A204.1 (cell line): ENCODE data around the gene CARD11.

Source experiments
- FAIRE-seq: peaks from 2 replicates; lab custom pipeline; 2012; peaks lifted over from hg19 to GRCh38; lab: Jason Lieb, UNC

The CARD11 gene

DNA sequence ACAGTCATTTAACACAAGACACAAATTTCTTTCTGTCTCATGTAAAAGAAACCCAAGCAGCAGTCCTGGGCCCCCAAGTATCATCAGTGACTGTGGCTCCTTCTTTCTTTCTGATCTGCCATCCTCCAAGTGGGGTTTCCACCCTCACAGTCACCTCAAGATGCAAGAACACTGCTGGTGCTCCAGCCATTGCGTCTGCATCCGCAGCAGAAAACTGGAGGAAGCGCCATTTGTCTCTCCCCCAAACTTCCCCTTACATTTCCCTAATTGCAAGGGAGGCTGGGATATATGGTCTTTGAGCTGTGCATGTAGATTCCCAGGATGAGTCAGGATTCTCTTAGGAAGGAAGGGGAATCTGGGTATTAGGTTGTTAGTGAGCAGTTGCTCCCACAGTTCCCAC is 138.6 kb downstream of the CARD11 start:
- no peak for FAIRE-seq

- FAIRE-seq: no peak
Observed at GRCh38 chr7:2904202-2904601, 139.5 kb downstream of the CARD11 start.

DNA sequence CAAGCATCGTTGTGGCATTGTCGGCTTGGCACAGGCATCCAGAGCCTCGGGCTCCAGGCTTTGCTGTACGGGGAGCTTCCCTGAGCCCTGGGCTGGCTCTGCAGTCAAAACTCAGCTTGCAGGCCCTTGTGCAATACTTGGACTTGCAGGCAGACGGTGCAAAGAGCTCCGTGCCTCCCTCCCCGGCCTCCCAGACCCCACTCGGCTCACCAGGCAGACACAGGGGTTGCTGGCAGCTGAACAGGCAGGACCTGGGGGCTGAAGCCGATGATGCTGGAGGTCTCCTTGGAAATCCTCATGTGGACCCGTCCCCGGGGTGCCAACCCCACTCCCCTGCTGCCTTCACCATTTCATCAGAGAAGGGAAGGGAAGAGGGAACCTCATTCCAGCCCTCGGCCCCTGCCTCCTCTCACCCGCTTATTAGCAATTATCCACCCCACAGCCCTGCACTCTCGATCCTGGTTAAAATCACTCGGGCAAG is 139.9 kb downstream of the CARD11 start:
- FAIRE-seq: no peak

DNA sequence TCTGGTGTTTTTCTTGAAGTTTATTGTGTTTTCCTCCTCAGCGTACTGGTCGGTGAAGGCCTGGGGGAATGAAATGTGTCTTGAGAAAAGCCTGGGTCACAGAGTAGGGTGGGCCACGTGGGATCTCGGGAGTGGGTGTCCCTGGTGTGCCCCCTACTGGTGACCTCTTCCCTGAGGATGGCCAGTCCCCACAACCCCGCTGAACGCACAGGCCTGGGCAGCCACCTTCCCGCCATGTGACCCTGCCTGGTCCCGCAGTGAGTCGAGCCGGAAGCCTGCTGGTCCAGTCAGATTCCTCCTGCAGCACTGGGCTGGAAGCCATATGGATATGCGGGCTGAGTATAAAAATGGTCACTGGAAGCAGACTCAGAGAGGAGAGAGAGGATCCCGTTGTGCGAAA is 146.6 kb downstream of the CARD11 start:
- FAIRE-seq: no peak

- no peak for FAIRE-seq
Observed at GRCh38 chr7:2896131-2896530, 147.5 kb downstream of the CARD11 start.

- no peak for FAIRE-seq
Observed at GRCh38 chr7:2894118-2894940, 149.3 kb downstream of the CARD11 start.

DNA sequence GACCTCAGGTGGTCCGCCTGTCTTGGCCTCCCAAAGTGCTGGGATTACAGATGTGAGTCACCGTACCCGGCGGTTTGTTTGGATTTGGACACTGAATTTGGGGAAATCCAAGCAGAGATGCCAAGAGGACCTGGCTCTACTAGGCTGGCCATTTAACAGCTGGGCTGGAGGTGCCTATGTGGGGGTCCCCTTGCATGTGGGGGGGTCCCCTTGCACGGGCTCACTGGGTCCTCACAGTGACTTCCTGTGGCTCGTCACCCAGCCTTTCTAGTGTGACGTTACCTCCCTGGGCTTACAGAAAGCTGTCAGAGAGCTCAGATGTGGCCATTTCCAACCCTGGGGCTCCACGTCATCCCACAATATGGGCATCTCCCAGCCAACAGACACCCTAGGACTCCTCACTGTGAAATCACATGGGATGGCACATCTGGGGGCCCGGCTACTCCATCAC is 150.2 kb downstream of the CARD11 start:
- no peak for FAIRE-seq

- FAIRE-seq: no peak
Observed at GRCh38 chr7:2892549-2892948, 151.1 kb downstream of the CARD11 start.

- no peak for FAIRE-seq
Observed at GRCh38 chr7:2887816-2888215, 155.9 kb downstream of the CARD11 start.

GRCh38 chr7:2886900-2887299 is 156.8 kb downstream of the CARD11 start:
- FAIRE-seq: no peak

GRCh38 chr7:2886391-2886790 is 157.3 kb downstream of the CARD11 start:
- FAIRE-seq: no peak

DNA sequence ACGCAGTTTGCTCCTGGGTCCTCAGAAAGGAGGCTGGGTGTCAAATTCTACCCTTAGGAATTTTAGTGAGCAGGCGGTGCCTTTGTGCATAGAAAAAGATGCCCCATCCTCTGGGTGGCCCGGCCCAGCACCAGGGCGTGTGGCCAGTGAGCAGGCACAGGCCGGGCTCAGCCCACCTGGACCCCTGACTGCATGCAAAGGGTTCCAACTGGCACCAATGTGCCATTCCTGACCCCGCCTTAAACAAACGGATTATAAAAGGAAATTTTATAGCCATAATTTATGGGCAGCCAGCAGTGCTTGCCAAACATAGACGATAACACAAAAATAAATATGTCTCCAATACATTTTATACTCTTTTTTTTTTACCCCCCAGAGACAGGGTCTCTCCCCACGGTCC is 159.5 kb downstream of the CARD11 start:
- FAIRE-seq: no peak

DNA sequence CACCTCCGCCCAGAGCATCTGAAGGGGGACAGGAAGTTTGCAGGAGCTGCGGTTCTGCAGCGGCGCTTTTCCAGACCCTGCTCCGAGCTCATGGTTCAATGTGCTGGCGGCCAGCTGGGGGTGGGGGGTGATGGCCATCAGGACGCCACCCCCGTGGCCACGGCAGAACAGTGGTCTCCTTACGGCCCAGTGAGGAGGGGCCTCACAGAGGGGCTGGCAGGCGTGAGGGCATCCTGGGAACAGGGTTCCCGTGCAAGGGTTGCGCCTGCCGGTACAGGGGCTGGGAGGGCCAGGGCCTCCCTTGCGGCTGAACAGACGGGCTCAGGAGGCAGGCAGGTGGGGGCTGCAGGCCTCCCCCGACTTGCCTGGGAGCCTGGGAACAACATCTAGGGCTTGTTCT is 160.6 kb downstream of the CARD11 start:
- FAIRE-seq: no peak

- FAIRE-seq: no peak
Observed at GRCh38 chr7:2882111-2882510, 161.6 kb downstream of the CARD11 start.

- FAIRE-seq: no peak
Observed at GRCh38 chr7:2880874-2881533, 162.7 kb downstream of the CARD11 start.

- no peak for FAIRE-seq
Observed at GRCh38 chr7:2880051-2880450, 163.6 kb downstream of the CARD11 start.

- FAIRE-seq: no peak
Observed at GRCh38 chr7:2879354-2879753, 164.3 kb downstream of the CARD11 start.

DNA sequence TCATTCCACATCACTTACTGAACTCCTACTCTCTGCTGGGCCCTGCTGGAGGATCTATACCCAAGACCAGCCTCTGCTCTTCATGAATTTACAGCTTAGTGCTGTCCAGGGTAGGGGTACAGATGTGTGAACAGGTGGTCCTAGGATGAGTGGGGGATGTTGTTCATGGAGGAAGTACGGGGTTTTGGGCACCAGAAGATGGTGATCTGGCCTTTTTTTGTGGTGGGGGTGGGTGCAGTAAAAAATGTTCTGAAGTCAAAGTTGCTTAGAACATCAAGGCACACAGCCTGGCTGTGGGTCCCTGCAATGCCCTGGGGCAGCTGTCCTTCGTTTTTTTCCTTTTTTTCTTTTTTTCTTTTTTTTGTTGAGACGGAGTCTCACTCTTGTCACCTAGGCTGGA is 165.4 kb downstream of the CARD11 start:
- FAIRE-seq: no peak

- FAIRE-seq: no peak
Observed at GRCh38 chr7:2876031-2876731, 167.5 kb downstream of the CARD11 start.

- FAIRE-seq: no peak
Observed at GRCh38 chr7:2873686-2874551, 169.7 kb downstream of the CARD11 start.

DNA sequence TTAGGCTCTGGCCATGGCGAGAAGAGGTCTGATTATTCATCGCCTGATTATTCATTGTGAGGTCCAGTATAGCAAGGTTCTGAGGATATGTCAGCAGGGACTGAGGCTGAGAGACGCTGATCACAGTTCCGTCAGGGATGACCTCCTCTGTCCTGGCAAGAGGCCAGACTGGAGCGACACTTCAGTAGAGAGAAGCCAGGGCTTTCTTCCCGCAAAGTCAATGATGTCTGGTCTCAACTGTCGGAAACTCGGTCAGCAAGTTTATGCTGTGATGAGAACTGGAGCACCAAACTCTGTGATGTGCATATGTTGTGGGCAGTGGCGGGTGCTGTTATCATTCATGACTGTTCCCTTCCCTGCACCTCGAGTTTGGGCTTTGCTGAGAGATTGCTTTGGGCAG is 170.5 kb downstream of the CARD11 start:
- FAIRE-seq: no peak

- FAIRE-seq: no peak
Observed at GRCh38 chr7:2872296-2872874, 171.3 kb downstream of the CARD11 start.
